SK-N-SH (cell line): ENCODE results near the gene LPA. TPM values are rescaled to one million over a fixed set of nuclear protein-coding genes. Genes with fewer than 3 reads are reported as not detected.

Experiments
- CTCF ChIA-PET: fragments of 300-600, 350-600 bp; formaldehyde crosslinking; extraction: SDS; loops from one replicate; lab custom pipeline; 2021; lab: Yijun Ruan, JAX
- POLR2A ChIA-PET: fragments of 350-600 bp; sonication (Branson Sonifier 250); formaldehyde crosslinking; extraction: SDS; loops from one replicate; lab custom pipeline; 2020; ENCODE audit warnings: antibody characterized with exemption, inconsistent platforms; lab: Yijun Ruan, JAX
- DNase-seq: peaks from one replicate; pipeline ENCODE4 v3.0.0; 2012
- H2AFZ ChIP-seq: fragments of 200-600 bp; sonication (generic); 2 replicates; pipeline ENCODE4 v1.8.1; 2016; ENCODE audit warnings: antibody characterized with exemption, mild to moderate bottlenecking, low read depth
- H3F3A ChIP-seq: fragments of 200-600 bp; sonication (generic); replicated peaks from 2 replicates; pipeline ENCODE3; 2016; ENCODE audit warnings: antibody characterized with exemption, mild to moderate bottlenecking; ENCODE audit not compliant: insufficient read depth
- H3K27ac ChIP-seq, 2 experiments: fragments of 200-500 bp in 1 of 2; fragments of 200-600 bp in 1 of 2; sonication (Bioruptor generic) in 1 of 2; sonication (generic), shearing (Covaris generic) in 1 of 2; 2 replicates each; pipeline versions ENCODE4 v1.5.1 to v1.6.1; 2014 to 2016; ENCODE audit warnings: low read depth in 2 of 2, inconsistent platforms in 1 of 2, low read length in 1 of 2, mild to moderate bottlenecking in 1 of 2, mixed read lengths in 1 of 2
- H3K27me3 ChIP-seq: fragments of 200-600 bp; sonication (generic), shearing (Covaris generic); 2 replicates; pipeline ENCODE4 v1.6.1; 2016; ENCODE audit warnings: mixed run types; ENCODE audit not compliant: insufficient read depth
- H3K36me3 ChIP-seq, 2 experiments: fragments of 200-500 bp in 1 of 2; fragments of 200-600 bp in 1 of 2; sonication (Bioruptor generic) in 1 of 2; sonication (generic) in 1 of 2; replicated peaks in 1 of 2; 2 replicates each; pipeline versions ENCODE3 to v1.5.1; 2014 to 2016; ENCODE audit warnings: low read length in 1 of 2, mild to moderate bottlenecking in 1 of 2; ENCODE audit not compliant: insufficient read depth in 2 of 2, control insufficient read depth in 1 of 2
- H3K4me1 ChIP-seq, 2 experiments: fragments of 200-500 bp in 1 of 2; fragments of 200-600 bp in 1 of 2; sonication (Bioruptor generic) in 1 of 2; sonication (generic), shearing (Covaris generic) in 1 of 2; 2 replicates each; pipeline versions ENCODE4 v1.5.1 to v1.6.1; 2014 to 2016; ENCODE audit warnings: low read depth in 1 of 2, low read length in 1 of 2, mixed run types in 1 of 2; ENCODE audit not compliant: insufficient read depth in 2 of 2, control insufficient read depth in 1 of 2
- H3K4me2 ChIP-seq: fragments of 200-600 bp; sonication (generic), shearing (Covaris generic); 2 replicates; pipeline ENCODE4 v1.6.1; 2017; ENCODE audit warnings: mixed run types
- H3K4me3 ChIP-seq, 2 experiments: fragments of 200-500 bp in 1 of 2; fragments of 200-600 bp in 1 of 2; sonication (Bioruptor generic) in 1 of 2; sonication (generic), shearing (Covaris generic) in 1 of 2; 2 replicates each; pipeline versions ENCODE4 v1.5.1 to v1.8.1; 2014 to 2016; ENCODE audit warnings: low read depth in 2 of 2, inconsistent platforms in 1 of 2, low read length in 1 of 2, mild to moderate bottlenecking in 1 of 2, mixed read lengths in 1 of 2, moderate library complexity in 1 of 2
- H3K79me2 ChIP-seq: fragments of 200-600 bp; sonication (generic); 2 replicates; pipeline ENCODE4 v1.8.1; 2017; ENCODE audit warnings: mild to moderate bottlenecking; ENCODE audit not compliant: insufficient read depth
- H3K9ac ChIP-seq: fragments of 200-600 bp; sonication (generic); 2 replicates; pipeline ENCODE4 v1.6.1; 2017; ENCODE audit warnings: mixed run types
- H3K9me2 ChIP-seq: fragments of 200-600 bp; sonication (generic); 2 replicates; pipeline ENCODE4 v1.6.1; 2017; ENCODE audit warnings: mixed run types
- H3K9me3 ChIP-seq: fragments of 200-600 bp; sonication (generic); 2 replicates; pipeline ENCODE4 v1.6.1; 2017; ENCODE audit warnings: mixed run types, mild to moderate bottlenecking, moderate library complexity
- H4K20me1 ChIP-seq: fragments of 200-600 bp; sonication (generic); 2 replicates; pipeline ENCODE4 v1.6.1; 2017; ENCODE audit warnings: mild to moderate bottlenecking, mixed run types; ENCODE audit not compliant: insufficient read depth
- ELF1 ChIP-seq: IDR thresholded peaks from 2 replicates; pipeline ENCODE4 v1.4.0; 2012
- EP300 ChIP-seq, 2 experiments: IDR thresholded peaks; 2 replicates each; pipeline versions ENCODE4 v1.4.0 to v1.6.1; 2012; ENCODE audit warnings: borderline replicate concordance in 1 of 2, low read depth in 1 of 2, low read length in 1 of 2
- FOXJ3 ChIP-seq: sonication (generic); formaldehyde crosslinking; IDR thresholded peaks from 2 replicates; pipeline ENCODE4 v1.5.1; 2020; ENCODE audit warnings: mild to moderate bottlenecking, missing genetic modification reagents
- GABPA ChIP-seq: IDR thresholded peaks from 2 replicates; pipeline ENCODE4 v1.4.0; 2012; ENCODE audit warnings: low read depth, mild to moderate bottlenecking
- GATA2 ChIP-seq: sonication (generic); formaldehyde crosslinking; IDR thresholded peaks from 2 replicates; pipeline ENCODE4 v1.5.0; 2020; ENCODE audit warnings: mild to moderate bottlenecking, missing genetic modification reagents
- MEF2A ChIP-seq: IDR thresholded peaks from 2 replicates; pipeline ENCODE4 v1.4.0; 2012; ENCODE audit warnings: low read depth, borderline replicate concordance
- NRF1 ChIP-seq: IDR thresholded peaks from 2 replicates; pipeline ENCODE4 v1.6.1; 2012; ENCODE audit warnings: low read depth, mild to moderate bottlenecking, low read length
- POLR2AphosphoS5 ChIP-seq: IDR thresholded peaks from 2 replicates; pipeline ENCODE4 v1.6.1; 2012; ENCODE audit warnings: low read depth, low read length
- RAD21 ChIP-seq: IDR thresholded peaks from 2 replicates; pipeline ENCODE4 v1.6.1; 2012; ENCODE audit warnings: mild to moderate bottlenecking, low read length
- RFX5 ChIP-seq: IDR thresholded peaks from 2 replicates; pipeline ENCODE4 v1.6.1; 2012; ENCODE audit warnings: mild to moderate bottlenecking, improper control_type of control experiment, low read length
- RXRA ChIP-seq: IDR thresholded peaks from 2 replicates; pipeline ENCODE4 v1.4.0; 2012; ENCODE audit warnings: low read depth, mild to moderate bottlenecking, borderline replicate concordance
- SMC3 ChIP-seq: IDR thresholded peaks from 2 replicates; pipeline ENCODE4 v1.6.1; 2012; ENCODE audit warnings: low read depth, low read length, improper control_type of control experiment
- TCF12 ChIP-seq: IDR thresholded peaks from 2 replicates; pipeline ENCODE4 v1.4.0; 2012
- TEAD4 ChIP-seq: IDR thresholded peaks from 2 replicates; pipeline ENCODE4 v1.4.0; 2012; ENCODE audit warnings: mild to moderate bottlenecking, borderline replicate concordance; ENCODE audit not compliant: insufficient read depth
- USF1 ChIP-seq: IDR thresholded peaks from 2 replicates; pipeline ENCODE4 v1.4.0; 2012; ENCODE audit warnings: low read depth, borderline replicate concordance
- ZBTB33 ChIP-seq: IDR thresholded peaks from 2 replicates; pipeline ENCODE4 v1.4.0; 2012; ENCODE audit warnings: low read depth, borderline replicate concordance
- WGBS: methylation state at CpG from one replicate; pipeline ENCODE4 v1.1.6; 2017; ENCODE audit warnings: low lambda C conversion rate; 5-methylcytosine and 5-hydroxymethylcytosine counted together
- polyA plus RNA-seq, 3 experiments: library from polyadenylated mRNA; depleted of rRNA; stranded (reverse); fragments of >200 nt; gene quantifications; 2 replicates each; pipeline ENCODE4 v1.2.3, GENCODE V29; 2012
- TF ChIP-seq, protein P1 (sequence below): IDR thresholded peaks from 2 replicates; pipeline ENCODE4 v1.4.0; 2012; ENCODE audit warnings: low read depth
- TF ChIP-seq, protein P2 (sequence below): fragments of 200-600 bp; sonication (generic); IDR thresholded peaks from 2 replicates; pipeline ENCODE4 v1.6.1; 2017; ENCODE audit warnings: antibody characterized with exemption, mild to moderate bottlenecking, moderate library complexity

Gene LPA
- polyA plus RNA-seq, 1 of the 3 experiments (the other 2 are of a cell fraction) = not detected

DNA sequence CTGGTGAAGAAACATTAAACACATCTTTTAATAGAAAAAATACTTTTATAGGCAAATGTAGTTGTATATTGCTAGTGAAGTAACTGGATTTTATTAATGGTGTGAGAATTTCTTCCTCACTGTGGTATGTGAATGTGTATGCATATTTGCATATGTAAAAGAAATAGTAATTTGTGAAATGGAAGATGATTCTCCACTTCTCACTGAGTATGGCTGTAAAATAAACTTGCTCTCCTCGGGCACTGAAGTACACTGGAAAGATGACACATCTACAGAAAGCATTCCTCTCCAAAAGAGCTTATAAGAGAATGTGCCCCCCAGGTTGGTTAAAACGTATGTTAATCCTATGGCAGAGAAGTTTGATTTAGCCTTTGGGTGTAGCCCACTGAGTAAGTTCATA is 155.5 kb downstream of the LPA start:
- WGBS = 13% methylated on average over 2 of the region's 2 CpGs
- DNase-seq = no peak
- Histone ChIP-seq H3F3A (no peaks in the 10 kb centered on the region), H3K4me1 (no peaks in the 10 kb centered on the region), H4K20me1 (no peaks in the 10 kb centered on the region), H2AFZ (no peak overlapping the region), H3K9me2 (no peaks in the 10 kb centered on the region), H3K79me2 (no peaks in the 10 kb centered on the region), H3K36me3 (no peaks in the 10 kb centered on the region), H3K9me3 (no peaks in the 10 kb centered on the region), H3K9ac (no peak overlapping the region), H3K4me3 (no peak overlapping the region), H3K4me2 (no peak overlapping the region), H3K27ac (no peak overlapping the region), H3K27me3 (no peaks in the 10 kb centered on the region)
- ChIA-PET CTCF (interaction anchor here (1.6 kb wide), 1 partner anchor 11 kb away, joined by 5 read pairs; no protein-coding TSS in a partner anchor), POLR2A (no interaction called here)
- TF ChIP-seq ZBTB33 (no peak), NRF1 (no peak), GABPA (no peak), RAD21 (no peak), POLR2AphosphoS5 (no peak), TEAD4 (no peak), MEF2A (no peak), TCF12 (no peak), RFX5 (no peak), USF1 (no peak), GATA2 (no peak)
- TF ChIP-seq, protein P1, sequence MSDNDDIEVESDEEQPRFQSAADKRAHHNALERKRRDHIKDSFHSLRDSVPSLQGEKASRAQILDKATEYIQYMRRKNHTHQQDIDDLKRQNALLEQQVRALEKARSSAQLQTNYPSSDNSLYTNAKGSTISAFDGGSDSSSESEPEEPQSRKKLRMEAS = no peak

- Histone ChIP-seq H3K36me3 (no peaks in the 10 kb centered on the region), H3K27me3 (no peaks in the 10 kb centered on the region), H3K4me3 (no peak overlapping the region), H2AFZ (no peak overlapping the region), H3K79me2 (no peaks in the 10 kb centered on the region), H3K9me2 (no peaks in the 10 kb centered on the region), H3K4me1 (no peaks in the 10 kb centered on the region), H3K9me3 (no peaks in the 10 kb centered on the region), H3F3A (no peaks in the 10 kb centered on the region), H3K9ac (no peak overlapping the region), H4K20me1 (no peaks in the 10 kb centered on the region), H3K4me2 (no peak overlapping the region), H3K27ac (no peak overlapping the region)
- ChIA-PET POLR2A (no interaction called here), CTCF (interaction anchor here (1.1 to 2.2 kb wide), 2 partner anchors 12 to 26 kb away, joined by 4 to 7 read pairs; no protein-coding TSS in a partner anchor)
- DNase-seq = no peak
- 22% methylated on average over 4 of the region's 4 CpGs for WGBS
- TF ChIP-seq RXRA (no peak), RFX5 (no peak), EP300 (IDR thresholded peaks at IDR 0.05; ENCODE audit: borderline replicate concordance in 1 of 2, low read depth in 1 of 2, low read length in 1 of 2) (no peak), ELF1 (no peak), FOXJ3 (CRISPR knock-in tag) (no peak), SMC3 (no peak)
- TF ChIP-seq, protein P2, sequence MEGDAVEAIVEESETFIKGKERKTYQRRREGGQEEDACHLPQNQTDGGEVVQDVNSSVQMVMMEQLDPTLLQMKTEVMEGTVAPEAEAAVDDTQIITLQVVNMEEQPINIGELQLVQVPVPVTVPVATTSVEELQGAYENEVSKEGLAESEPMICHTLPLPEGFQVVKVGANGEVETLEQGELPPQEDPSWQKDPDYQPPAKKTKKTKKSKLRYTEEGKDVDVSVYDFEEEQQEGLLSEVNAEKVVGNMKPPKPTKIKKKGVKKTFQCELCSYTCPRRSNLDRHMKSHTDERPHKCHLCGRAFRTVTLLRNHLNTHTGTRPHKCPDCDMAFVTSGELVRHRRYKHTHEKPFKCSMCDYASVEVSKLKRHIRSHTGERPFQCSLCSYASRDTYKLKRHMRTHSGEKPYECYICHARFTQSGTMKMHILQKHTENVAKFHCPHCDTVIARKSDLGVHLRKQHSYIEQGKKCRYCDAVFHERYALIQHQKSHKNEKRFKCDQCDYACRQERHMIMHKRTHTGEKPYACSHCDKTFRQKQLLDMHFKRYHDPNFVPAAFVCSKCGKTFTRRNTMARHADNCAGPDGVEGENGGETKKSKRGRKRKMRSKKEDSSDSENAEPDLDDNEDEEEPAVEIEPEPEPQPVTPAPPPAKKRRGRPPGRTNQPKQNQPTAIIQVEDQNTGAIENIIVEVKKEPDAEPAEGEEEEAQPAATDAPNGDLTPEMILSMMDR = no peak
Observed at GRCh38 chr6:160507420-160507819, 156.7 kb downstream of the LPA start.
